GM18870 (cell line): ENCODE data around the gene ZNF407.
A peak's percentile ranks its signal among the peaks of the same experiment; 100 is the strongest.

ENCODE experiments used
- ATAC-seq: cut with Tn5 transposase; IDR thresholded peaks from one replicate; pipeline ENCODE4 v1.9.1; 2021; ENCODE audit warnings: moderate library complexity; ENCODE audit not compliant: unreplicated experiment

ZNF407 gene

GRCh38 chr18:74625157-74625556 lies 27.5 kb downstream of the ZNF407 start:
- ATAC-seq: no peak

- no peak for ATAC-seq
These were observed 28.6 kb downstream of the ZNF407 start for GRCh38 chr18:74626049-74626874.

GRCh38 chr18:74630804-74631203 lies 33.1 kb downstream of the ZNF407 start:
- ATAC-seq: no peak

GRCh38 chr18:74631212-74631611 lies 33.5 kb downstream of the ZNF407 start:
- no peak for ATAC-seq

GRCh38 chr18:74631623-74632350 lies 34.1 kb downstream of the ZNF407 start:
- ATAC-seq: no peak

GRCh38 chr18:74632351-74632679 lies 34.6 kb downstream of the ZNF407 start:
- ATAC-seq: no peak

GRCh38 chr18:74632856-74633255 lies 35.2 kb downstream of the ZNF407 start:
- ATAC-seq: no peak

GRCh38 chr18:74633652-74634352 lies 36.1 kb downstream of the ZNF407 start:
- ATAC-seq: no peak

GRCh38 chr18:74635224-74635975 lies 37.7 kb downstream of the ZNF407 start:
- no peak for ATAC-seq

- ATAC-seq: no peak
These were observed 39.4 kb downstream of the ZNF407 start for GRCh38 chr18:74637070-74637469.

- no peak for ATAC-seq
These were observed 40.5 kb downstream of the ZNF407 start for GRCh38 chr18:74638210-74638609.

GRCh38 chr18:74644713-74645112 lies 47.0 kb downstream of the ZNF407 start:
- no peak for ATAC-seq

GRCh38 chr18:74645679-74646078 lies 48.0 kb downstream of the ZNF407 start:
- no peak for ATAC-seq

GRCh38 chr18:74651327-74652128 lies 53.9 kb downstream of the ZNF407 start:
- ATAC-seq: no peak

GRCh38 chr18:74652392-74652988 lies 54.8 kb downstream of the ZNF407 start:
- ATAC-seq: peak; percentile 55

- ATAC-seq: no peak
These were observed 57.0 kb downstream of the ZNF407 start for GRCh38 chr18:74654638-74655037.

- ATAC-seq: no peak
These were observed 63.3 kb downstream of the ZNF407 start for GRCh38 chr18:74661008-74661407.

- no peak for ATAC-seq
These were observed 64.0 kb downstream of the ZNF407 start for GRCh38 chr18:74661691-74662090.

GRCh38 chr18:74662622-74663021 lies 65.0 kb downstream of the ZNF407 start:
- ATAC-seq: no peak

GRCh38 chr18:74665346-74665745 lies 67.7 kb downstream of the ZNF407 start:
- ATAC-seq: no peak
